Loucy (cell line): ENCODE results near the gene FTCD.

ENCODE experiments used
- CTCF ChIP-seq: fragments of 200-600 bp; sonication (generic); conservative IDR thresholded peaks from 2 replicates; pipeline ENCODE4 v1.5.1; 2014; ENCODE audit warnings: mild to moderate bottlenecking, antibody characterized with exemption, low read length
- EZH2phosphoT487 ChIP-seq: fragments of 200-600 bp; IDR thresholded peaks from 2 replicates; pipeline ENCODE4 v1.6.1; 2018; ENCODE audit warnings: antibody characterized with exemption, mild to moderate bottlenecking, moderate library complexity, borderline replicate concordance

GRCh38 chr21:46135782-46136395 lies 19.5 kb downstream of the FTCD start:
- no peak for TF ChIP-seq CTCF
- TF ChIP-seq EZH2phosphoT487, result no peak
